Muscle of leg (tissue), 11 donors: ENCODE measurements around the gene RPS10. TPM values are rescaled to one million over a fixed set of nuclear protein-coding genes. Genes with fewer than 3 reads are reported as not detected.
"Not testable (repeated sequence)": the region's sequence is repeated elsewhere in the genome, so short reads cannot be mapped to it uniquely, and the experiment has no call there.

Experiments used
- DNase-seq: peaks from one replicate; pipeline ENCODE4 v3.0.0; 2013
- H3K27ac ChIP-seq: one replicate; pipeline ENCODE4 v1.5.1; 2013; ENCODE audit warnings: mild to moderate bottlenecking, low read length, control low read depth
- H3K27me3 ChIP-seq: one replicate; pipeline ENCODE4 v1.6.1; 2013; ENCODE audit warnings: low read length; ENCODE audit not compliant: control insufficient read depth, insufficient read depth
- H3K36me3 ChIP-seq: one replicate; pipeline ENCODE4 v1.6.1; 2013; ENCODE audit warnings: low read length; ENCODE audit not compliant: control insufficient read depth, insufficient read depth
- H3K4me1 ChIP-seq: one replicate; pipeline ENCODE4 v1.6.1; 2013; ENCODE audit warnings: low read length; ENCODE audit not compliant: control insufficient read depth, insufficient read depth
- H3K4me3 ChIP-seq: one replicate; pipeline ENCODE4 v1.5.1; 2013; ENCODE audit warnings: low read length, control low read depth
- H3K9me3 ChIP-seq: replicated peaks from 2 replicates; pipeline ENCODE4 v1.6.1; 2013; ENCODE audit warnings: low read depth, low read length; ENCODE audit not compliant: control insufficient read depth
- WGBS: methylation state at CpG from one replicate; pipeline ENCODE4 v1.1.5; 2013; ENCODE audit warnings: missing lambda C conversion rate; ENCODE audit not compliant: insufficient coverage; 5-methylcytosine and 5-hydroxymethylcytosine counted together
- polyA plus RNA-seq, 8 donors: library from polyadenylated mRNA; unstranded; fragments of 120-200 nt; gene quantifications; one replicate each; pipeline versions ENCODE4 v1.2.1 to v1.2.3, GENCODE V29; 2013; ENCODE audit warnings: inconsistent platforms in 1 of 8, low replicate concordance in 1 of 8; ENCODE audit not compliant: insufficient read length in 8 of 8, insufficient read depth in 1 of 8
- total RNA-seq: library from RNA; stranded (reverse); fragments of 120-200 nt; gene quantifications from one replicate; pipeline ENCODE4 v1.2.4, GENCODE V29; 2013

RPS10 gene
- total and polyA plus RNA-seq, 9 donors: 1,692 to 3,799 (median 1,893) TPM

GRCh38 chr6:34412016-34412415 lies 13.9 kb downstream of the RPS10 start:
- Histone ChIP-seq H3K4me3 (no peak overlapping the region), H3K36me3 (peaks cover 16% of the 10 kb centered on the region), H3K27ac (no peak overlapping the region), H3K27me3 (no peaks in the 10 kb centered on the region), H3K9me3 (no peaks in the 10 kb centered on the region), H3K4me1 (no peaks in the 10 kb centered on the region)
- WGBS: 89% methylated on average over 1 of the region's 5 CpGs
- peak; percentile 17 for DNase-seq

DNA sequence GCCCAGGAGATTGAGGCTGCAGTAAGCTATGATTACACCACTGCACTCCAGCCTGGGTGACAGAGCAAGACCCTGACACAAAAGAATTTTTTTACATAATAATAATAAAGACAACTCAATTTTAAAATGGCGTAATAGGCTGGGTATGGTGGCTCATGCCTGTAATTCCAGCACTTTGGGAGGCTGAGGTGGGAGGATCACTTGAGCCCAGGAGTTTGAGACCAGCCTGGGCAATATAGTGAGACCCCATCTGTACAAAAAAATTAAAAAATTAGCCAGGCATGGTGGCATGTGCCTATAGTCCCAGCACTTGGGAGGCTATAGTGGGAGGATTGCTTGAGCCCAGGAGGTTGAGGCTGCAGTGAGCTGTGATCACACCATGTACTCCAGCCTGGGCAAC lies 18.0 kb downstream of the RPS10 start:
- H3K27ac ChIP-seq, H3K36me3 ChIP-seq, H3K4me1 ChIP-seq, H3K27me3 ChIP-seq, DNase-seq, H3K9me3 ChIP-seq, H3K4me3 ChIP-seq: not testable (repeated sequence)
- WGBS: no CpG with 5 or more reads among the region's 1 CpG

GRCh38 chr6:34396518-34396917 lies 29.4 kb downstream of the RPS10 start:
- Histone ChIP-seq H3K27ac (no peak overlapping the region), H3K4me1 (peaks cover 8% of the 10 kb centered on the region), H3K4me3 (no peak overlapping the region), H3K9me3 (peaks cover 3% of the 10 kb centered on the region), H3K27me3 (no peaks in the 10 kb centered on the region), H3K36me3 (no peaks in the 10 kb centered on the region)
- WGBS: no CpG with 5 or more reads among the region's 6 CpGs
- DNase-seq: no peak

DNA sequence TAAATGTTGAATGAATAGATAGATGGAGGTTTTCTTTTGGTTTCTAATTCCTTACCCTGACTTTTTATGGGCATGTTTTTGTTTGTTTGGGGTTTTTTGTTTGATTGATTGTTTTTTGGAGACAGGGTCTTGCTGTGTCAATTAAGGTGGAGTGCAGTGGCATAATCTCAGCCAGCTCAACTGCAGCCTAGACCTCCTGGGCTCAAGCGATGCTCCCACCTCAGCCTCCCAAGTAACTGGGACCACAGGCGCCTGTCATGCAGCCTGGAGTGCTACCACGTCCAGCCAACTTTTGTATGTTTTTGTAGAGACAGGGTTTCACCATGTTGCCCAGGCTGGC lies 31.9 kb downstream of the RPS10 start:
- no peak for DNase-seq
- 100% methylated on average over 3 of the region's 3 CpGs for WGBS
- no peaks in the 10 kb centered on the region for H3K27me3 ChIP-seq
- H3K4me1 ChIP-seq: peaks cover 21% of the 10 kb centered on the region
- H3K9me3 ChIP-seq: peaks cover 3% of the 10 kb centered on the region
- no peaks in the 10 kb centered on the region for H3K36me3 ChIP-seq
- no peak overlapping the region for H3K4me3 ChIP-seq
- no peak overlapping the region for H3K27ac ChIP-seq

- WGBS: no CpG with 5 or more reads among the region's 16 CpGs
- Histone ChIP-seq H3K27me3 (no peaks in the 10 kb centered on the region), H3K9me3 (peaks cover 3% of the 10 kb centered on the region), H3K36me3 (no peaks in the 10 kb centered on the region), H3K4me1 (peaks cover 23% of the 10 kb centered on the region), H3K4me3 (peak overlapping the region; percentile 55), H3K27ac (peak overlapping the region; percentile 70)
- DNase-seq: no peak
These were observed 32.5 kb downstream of the RPS10 start for GRCh38 chr6:34393191-34393965.

DNA sequence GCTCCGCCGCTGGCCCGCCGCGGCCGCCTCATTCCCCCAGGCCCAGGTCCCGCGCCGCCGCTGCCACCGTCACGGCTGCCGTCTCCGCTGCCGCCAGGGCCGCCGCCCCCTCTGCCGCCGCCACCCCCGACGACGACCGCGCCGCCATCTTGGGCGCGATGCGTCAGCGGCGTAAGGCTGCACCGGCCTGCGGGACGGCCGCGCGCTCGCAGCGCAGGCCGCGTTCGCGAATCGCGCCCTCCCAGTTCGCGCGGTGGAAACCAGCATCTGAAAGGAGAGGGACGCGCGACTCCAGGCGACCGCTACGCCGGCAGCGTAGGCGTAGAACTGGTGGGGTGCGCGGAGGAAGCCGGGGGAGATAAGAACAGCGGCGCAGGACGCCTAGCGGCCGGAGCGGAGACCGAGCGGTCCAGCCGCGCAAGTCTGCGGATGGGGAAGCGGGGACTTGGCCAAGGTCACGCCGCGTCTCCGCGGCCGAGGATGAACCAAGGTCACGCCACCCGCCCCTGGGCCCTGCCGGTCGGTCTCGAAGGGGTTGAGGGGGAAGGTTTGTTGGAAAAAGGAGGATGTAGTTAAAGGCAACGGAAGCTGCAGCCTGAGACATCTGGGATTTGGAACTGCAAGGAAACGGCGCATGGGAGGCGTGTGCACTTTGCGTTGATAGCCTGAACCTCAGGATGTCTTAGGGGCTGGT lies 33.2 kb downstream of the RPS10 start, which contains the start of gene NUDT3:
TSS of gene NUDT3 (minus strand) at position 173 of the 694 bp plus-strand sequence. CDS start 307 bp downstream, outside the sequence.
- peak within 1 kb of the TSS; percentile 82 for H3K4me3 ChIP-seq
- no peaks in the 10 kb centered on the region for H3K36me3 ChIP-seq
- WGBS: under 1% methylated on average over 83 of the region's 87 CpGs
- peak within 1 kb of the TSS; percentile 93 for H3K27ac ChIP-seq
- H3K9me3 ChIP-seq: peaks cover 3% of the 10 kb centered on the region
- peak; percentile 99 for DNase-seq
- no peaks in the 10 kb centered on the region for H3K27me3 ChIP-seq
- H3K4me1 ChIP-seq: peaks cover 23% of the 10 kb centered on the region

GRCh38 chr6:34391786-34392496 lies 33.9 kb downstream of the RPS10 start:
- peaks cover 23% of the 10 kb centered on the region for H3K4me1 ChIP-seq
- H3K9me3 ChIP-seq: peaks cover 3% of the 10 kb centered on the region
- under 1% methylated on average over 78 of the region's 78 CpGs for WGBS
- H3K27me3 ChIP-seq: no peaks in the 10 kb centered on the region
- peak overlapping the region; percentile 82 for H3K4me3 ChIP-seq
- H3K36me3 ChIP-seq: no peaks in the 10 kb centered on the region
- H3K27ac ChIP-seq: peak overlapping the region; percentile 93
- peak; percentile 78 for DNase-seq

GRCh38 chr6:34391473-34391785 lies 34.4 kb downstream of the RPS10 start:
- H3K36me3 ChIP-seq: no peaks in the 10 kb centered on the region
- peak overlapping the region; percentile 93 for H3K27ac ChIP-seq
- peak overlapping the region; percentile 82 for H3K4me3 ChIP-seq
- no peak for DNase-seq
- H3K27me3 ChIP-seq: no peaks in the 10 kb centered on the region
- peaks cover 25% of the 10 kb centered on the region for H3K4me1 ChIP-seq
- WGBS: 2% methylated on average over 5 of the region's 5 CpGs
- peaks cover 1% of the 10 kb centered on the region for H3K9me3 ChIP-seq

DNA sequence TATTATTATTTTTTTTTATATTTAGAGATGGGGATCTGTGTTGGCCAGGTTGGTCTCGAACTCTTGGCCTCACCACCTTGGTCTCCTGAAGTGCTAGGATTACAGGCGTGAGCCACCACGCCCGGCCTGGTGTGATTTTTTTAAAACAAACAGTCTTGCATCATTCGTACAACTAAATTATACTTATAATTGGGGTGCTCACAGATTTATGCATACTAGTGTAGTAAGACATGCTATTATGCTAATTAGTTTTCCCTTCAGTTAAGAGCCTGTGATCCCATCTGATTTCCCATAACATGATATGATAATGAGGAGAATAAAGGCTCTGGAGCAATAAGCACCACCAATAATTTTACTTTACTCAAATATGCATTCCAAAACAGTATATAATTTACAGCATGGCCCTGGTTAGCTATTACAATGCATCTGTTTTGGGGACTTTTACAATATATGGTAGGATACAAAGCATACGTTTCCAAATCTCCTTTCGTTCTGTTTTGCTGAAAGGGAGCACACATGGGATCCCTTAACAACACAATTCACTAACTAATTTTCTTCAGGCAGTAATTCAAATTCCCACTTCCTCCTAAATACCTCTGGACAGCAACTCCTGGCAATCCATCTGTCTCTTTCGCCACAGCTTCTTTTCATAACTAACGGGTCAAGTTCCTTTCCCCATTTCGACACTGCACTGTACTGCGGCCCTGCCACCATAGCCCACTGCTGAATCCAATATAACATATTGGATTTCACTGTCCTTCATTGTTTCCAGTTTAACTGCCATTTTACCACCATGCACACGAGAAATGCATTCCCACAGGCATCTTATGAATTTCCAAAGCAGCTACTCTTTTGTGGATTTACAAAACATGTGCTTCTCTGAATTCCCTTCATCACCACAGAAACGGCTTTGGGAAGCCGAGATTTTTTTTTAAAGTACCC lies 35.1 kb downstream of the RPS10 start:
- WGBS: 0% methylated on average over 8 of the region's 14 CpGs
- Histone ChIP-seq H3K4me3 (peak overlapping the region; percentile 82), H3K27ac (peak overlapping the region; percentile 93)

More for the DNA sequence above, 35.1 kb downstream of the RPS10 start:
- Histone ChIP-seq H3K4me1 (peaks cover 25% of the 10 kb centered on the region), H3K9me3 (no peaks in the 10 kb centered on the region), H3K36me3 (no peaks in the 10 kb centered on the region), H3K27me3 (no peaks in the 10 kb centered on the region)
- DNase-seq: peak; percentile 80
